GM12801 (cell line): Measurements from ENCODE around the gene PAX8.

ENCODE experiments used
- CTCF ChIP-seq: IDR thresholded peaks from one replicate; pipeline ENCODE4 v1.5.1; 2011; ENCODE audit warnings: control low read depth; ENCODE audit not compliant: insufficient read length; ENCODE audit errors: extremely low read depth

PAX8 gene

GRCh38 chr2:113273027-113273551 lies 5.6 kb downstream of the PAX8 start:
- TF ChIP-seq CTCF: no peak

GRCh38 chr2:113272477-113272876 lies 6.2 kb downstream of the PAX8 start:
- no peak for TF ChIP-seq CTCF

GRCh38 chr2:113268621-113269360 lies 9.9 kb downstream of the PAX8 start:
- TF ChIP-seq CTCF: no peak

- no peak for TF ChIP-seq CTCF
Measured at GRCh38 chr2:113266431-113266830, 12.3 kb downstream of the PAX8 start.

- TF ChIP-seq CTCF: no peak
Measured at GRCh38 chr2:113264713-113265403, 13.9 kb downstream of the PAX8 start.

- TF ChIP-seq CTCF: no peak
Measured at GRCh38 chr2:113263546-113263945, 15.2 kb downstream of the PAX8 start.

GRCh38 chr2:113260991-113261390 lies 17.7 kb downstream of the PAX8 start:
- TF ChIP-seq CTCF: no peak
